Smooth muscle cell of the brain vasculature (primary cell): Measurements from ENCODE around the gene PXK.

Experiments used
- DNase-seq: peaks from one replicate; pipeline ENCODE4 v3.0.0-alpha.2; 2012; ENCODE audit warnings: low read depth, low spot score

The PXK gene

DNA sequence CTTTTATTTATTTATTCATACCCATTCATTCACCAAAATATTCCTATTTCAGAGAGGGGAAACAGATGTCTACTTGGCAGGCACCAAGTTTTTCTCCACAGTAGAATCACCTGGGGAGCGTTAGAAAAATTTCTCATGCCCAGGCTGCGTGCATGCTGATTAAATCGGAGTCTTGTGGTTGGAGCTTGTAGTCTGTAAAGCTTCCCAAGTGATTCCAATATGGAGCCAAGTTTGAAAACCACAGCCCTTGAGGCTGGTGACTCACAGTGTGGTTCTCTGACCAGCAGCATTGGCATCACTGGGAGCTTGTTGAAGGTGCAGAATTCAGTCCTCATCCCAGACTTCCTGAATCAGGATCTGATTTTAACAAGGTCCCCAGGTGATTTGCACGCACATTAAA lies 51.2 kb downstream of the PXK start:
- DNase-seq: peak; percentile 90

DNA sequence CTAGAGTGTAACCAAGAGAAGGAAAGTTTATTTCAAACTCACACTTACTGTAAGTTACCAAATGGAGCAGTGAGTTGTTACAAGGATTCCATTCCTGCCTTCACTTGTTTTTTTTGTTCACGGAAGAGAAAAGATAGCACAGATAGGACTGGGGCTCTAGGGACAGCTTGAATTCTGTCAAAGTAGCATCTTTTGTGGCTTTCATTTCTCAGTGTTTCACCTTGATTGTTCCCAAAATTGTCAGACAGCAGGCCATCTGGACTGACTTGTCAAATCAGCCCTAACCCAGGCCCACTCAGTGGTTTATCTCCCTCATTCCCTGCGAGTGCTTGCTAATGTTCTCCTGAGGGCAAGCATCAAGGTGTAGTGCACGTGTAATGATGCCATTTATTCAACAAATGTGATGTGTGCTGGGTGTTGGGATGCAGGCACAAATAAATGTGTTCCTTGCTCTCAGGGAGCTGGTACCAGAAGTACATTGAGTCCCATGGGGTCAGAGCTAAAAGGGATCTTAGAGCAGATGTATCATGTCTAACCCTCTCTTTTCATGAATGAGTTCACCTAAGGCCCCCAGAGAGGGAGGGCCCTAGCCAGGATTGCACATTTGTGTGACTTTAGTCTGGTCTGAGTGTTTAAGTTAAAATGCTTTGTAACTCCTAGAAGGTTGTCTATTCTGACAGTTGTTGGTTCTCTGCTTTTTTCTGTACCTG lies 51.8 kb downstream of the PXK start:
- DNase-seq: no peak

DNA sequence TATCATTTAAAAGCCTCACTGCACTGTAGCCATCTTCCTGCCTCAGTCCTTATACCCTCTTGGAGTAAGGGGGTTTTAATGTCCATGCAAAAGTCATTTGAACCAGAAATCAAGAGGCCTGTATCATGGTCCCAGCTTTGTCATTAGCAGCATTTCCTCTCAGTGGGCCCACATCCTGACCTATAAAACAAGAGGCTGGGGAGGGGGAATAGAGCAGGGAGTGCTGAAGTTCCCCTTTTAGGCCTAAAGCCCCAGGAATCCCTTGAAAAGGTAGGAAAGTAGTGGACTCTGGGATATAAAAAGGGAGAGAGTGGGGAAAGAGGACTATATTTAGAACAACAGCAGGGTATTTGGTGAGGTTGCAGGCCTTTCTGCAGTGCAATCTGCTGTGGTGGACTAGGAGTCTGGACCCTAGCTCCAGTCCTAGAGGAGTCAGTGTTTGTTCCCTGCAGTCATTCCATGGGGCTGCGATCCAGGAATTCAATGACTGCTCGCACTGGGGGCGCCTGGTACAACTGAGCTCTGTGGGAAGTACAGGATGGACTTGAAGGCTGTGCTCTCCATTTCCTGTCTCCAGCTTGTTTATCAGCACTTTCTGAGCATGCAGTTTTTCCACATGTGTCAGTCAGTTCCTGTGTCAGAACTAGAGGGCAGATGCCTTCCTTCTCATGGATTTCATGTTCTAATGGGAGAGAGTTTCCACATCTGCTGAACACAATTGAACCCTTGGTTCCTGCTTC lies 54.1 kb downstream of the PXK start:
- peak; percentile 67 for DNase-seq

DNA sequence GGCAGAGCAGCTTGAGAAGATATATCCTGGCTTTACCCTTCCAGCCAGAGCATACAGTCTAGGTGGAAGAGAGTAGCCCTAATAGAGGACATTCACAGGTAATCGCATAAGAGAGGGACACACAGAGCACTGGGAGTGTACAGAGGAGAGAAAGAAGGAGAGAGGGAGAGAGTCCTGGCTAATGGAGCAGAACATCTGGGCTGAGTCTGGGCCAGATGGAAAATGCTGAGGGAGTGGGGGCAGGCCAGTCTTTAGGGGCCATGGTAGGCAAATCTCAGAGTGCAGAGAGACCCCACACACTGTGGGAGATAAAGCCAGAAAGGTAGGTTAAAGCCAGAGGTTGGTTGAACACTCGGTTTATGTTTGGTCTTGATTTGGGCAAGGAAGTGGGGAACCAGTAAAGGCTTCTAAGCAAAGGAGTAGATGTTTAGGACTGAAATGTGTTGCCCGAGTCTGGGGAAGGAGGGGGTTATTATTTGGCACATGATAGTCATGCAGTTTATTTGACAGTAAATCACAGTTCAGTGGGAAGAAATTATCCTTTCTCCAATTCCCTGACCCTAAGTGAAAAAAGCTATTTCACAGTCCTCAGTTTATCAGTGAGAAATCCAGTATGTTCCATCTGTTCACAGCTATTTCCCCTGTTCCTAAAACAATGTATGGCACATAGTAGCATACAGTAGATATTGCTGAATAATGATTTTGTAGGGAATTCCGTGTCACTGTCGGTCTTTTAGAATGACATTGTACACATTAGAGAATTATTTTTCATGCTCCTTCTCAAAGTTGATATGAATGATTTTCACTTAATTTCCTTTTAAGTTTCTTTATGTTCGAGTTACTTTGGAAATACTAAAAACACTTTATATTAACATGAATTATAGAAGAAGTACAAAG lies 55.2 kb downstream of the PXK start:
- DNase-seq: no peak

DNA sequence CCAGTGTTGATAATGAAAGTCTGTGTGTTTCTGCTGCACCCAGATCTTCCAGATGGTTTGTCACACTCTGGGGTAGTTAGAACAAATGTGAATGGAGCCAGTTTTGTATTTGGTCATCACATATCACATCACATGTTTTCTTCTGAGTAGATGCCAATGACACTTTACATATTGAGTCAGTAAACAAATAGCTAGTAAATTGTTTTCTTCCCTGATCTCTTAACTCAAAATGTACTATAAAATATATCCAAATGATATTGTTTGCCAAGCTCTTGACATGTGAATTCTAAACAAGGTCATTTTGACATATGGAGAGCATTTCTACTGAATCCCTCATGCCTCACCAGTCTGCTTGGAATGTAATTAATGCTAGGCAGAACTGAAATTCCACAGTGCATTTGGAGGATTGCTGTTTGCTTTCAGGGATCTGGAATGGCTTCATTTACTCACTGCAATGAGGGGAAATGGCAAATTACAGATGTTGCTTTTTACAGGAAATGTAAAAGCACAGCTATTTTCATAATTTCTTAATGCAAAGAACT lies 55.9 kb downstream of the PXK start:
- DNase-seq: no peak

DNA sequence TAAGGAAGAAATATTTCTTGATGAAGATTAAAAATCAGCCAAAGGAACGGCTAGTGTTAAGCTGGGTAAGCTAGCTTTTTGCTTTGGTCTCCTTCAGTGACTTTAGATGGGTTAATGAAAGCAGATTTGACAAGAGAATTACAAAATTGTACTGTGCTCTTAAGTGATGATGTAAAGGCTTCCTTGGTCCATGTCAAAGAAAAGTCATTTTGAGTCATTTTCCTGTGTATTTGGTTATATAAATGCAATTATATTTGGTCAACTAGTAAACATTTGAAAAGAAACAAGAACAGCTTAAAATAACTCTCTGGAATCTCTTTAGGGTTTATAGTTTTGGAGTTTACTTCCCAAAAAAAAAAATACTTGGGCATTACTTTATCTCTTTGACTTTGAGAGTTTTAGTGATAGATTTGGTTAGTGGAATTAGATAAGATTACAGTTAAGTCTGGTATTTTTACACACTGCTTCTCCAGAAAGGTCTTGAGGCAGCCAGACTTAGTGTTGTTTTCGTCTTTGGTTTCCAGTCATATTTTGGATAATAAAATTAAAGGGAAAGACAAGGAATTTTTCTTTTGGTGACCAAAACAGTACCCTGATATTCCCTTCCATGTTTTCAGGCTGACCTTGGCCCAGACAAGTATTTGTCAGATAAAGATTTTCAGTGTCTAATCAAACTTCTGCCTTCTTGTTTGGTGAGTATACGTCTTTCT lies 58.6 kb downstream of the PXK start:
- DNase-seq: no peak

DNA sequence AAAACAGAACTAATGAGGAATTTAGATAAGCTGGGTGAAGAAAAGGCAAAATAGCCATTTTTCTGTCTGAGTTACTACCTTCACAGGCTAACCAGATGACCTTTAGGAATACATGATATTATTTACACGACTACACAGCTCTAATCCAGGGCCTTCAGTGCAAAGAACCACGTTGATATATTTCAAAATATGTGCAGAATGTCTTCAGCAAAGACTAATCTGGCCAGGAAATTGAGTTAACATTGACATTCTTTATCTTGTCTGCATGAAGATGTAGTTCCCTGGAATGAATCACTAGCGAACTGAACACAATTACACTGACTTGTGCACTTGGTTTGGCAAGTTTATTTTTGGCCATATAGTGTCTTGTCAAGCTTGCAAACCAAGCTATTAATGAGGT lies 59.5 kb downstream of the PXK start:
- DNase-seq: no peak

DNA sequence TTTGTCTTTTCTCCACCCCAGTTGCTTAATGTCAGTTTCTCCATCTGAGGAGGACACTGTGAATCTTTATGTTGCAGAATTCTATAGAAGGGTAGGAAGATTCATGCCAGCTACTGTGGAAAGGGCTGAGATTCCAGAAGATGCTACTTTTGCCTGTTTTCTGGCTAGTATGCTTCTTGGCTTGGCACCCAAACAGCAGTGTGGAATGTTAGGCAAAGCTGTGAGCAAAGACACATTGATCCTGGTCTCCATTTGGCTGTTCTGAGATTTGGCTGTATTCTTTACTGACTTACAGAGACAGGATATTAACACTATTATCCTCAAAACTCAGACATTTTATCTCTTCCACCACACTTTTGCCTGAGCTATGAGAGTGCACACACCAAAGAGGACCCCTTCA lies 61.6 kb downstream of the PXK start:
- no peak for DNase-seq

DNA sequence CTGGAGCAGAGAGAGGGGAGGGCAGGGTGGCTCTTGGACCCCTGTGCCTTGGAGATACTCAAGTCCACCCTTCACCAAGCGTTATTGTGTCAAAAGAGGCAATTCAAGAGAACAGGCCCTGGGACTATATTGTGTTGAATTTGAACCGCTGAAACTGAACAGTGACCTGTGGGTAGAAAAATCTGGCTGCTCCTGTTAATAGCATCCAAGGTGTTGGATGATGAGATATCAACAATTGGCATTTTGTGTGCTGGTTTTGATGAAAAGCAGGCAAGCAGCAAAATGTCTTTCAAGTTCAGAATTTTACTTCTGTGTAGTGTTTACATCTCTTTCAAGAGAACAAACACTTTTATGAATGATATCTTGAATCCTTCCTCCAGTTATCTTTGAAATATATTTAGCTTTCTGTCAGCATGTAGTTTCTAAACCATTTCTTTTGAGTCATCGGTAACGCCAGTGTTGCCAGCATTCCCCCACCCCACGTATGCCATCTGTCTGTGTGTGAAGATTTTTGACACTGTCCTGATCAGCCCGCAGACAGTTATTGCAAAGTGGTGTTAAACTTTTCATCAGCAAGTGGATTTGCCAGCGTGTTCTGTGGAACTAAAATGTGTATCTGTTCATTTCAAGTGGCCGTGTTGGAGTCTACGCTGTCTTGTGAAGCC lies 66.1 kb downstream of the PXK start:
- DNase-seq: no peak

DNA sequence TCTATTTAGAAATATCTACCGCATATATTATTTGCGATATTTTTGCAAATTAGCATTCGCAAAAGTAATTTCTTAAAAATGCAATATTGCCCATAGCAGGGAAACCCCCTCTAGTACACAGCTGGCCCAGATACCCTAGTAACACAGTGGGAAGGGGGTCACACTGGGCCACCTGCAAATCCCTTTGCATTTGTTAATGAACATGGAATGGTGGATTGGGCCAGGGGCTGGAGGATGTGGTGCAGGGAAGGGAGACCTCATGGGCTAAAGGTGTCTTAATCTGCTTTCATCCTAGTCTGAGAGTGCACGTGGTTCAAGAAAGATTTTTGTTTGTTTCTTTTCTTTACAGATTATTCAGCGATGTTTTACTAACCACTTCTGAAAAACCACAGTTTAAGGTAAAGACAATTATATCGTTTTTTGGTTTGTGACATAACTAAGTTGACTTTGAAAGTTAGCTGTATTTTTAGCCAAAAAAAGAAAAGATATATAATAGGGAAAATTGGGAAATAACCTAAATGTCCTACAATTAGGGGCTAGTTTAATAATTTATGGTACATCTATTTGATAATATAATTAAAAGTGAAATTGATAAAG lies 70.9 kb downstream of the PXK start:
- no peak for DNase-seq

DNA sequence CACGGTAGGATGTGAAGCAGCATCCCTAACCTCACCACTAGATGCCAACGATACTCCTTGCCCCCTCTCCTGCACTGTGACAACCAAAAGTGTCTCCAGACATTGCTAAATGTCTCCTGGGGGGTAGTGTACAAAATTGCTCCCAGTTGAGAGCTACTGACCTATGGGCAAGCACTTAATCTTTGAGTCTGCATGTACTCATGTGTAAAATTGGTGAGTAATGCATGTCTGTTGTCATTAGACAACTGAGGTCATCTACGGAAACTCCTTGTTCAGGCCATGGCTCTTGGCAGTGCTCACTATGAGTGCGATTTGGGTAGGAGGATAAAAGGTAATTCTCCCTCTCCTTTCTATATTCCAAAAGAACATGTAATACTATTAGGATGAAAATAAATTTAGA lies 71.7 kb downstream of the PXK start:
- DNase-seq: no peak

DNA sequence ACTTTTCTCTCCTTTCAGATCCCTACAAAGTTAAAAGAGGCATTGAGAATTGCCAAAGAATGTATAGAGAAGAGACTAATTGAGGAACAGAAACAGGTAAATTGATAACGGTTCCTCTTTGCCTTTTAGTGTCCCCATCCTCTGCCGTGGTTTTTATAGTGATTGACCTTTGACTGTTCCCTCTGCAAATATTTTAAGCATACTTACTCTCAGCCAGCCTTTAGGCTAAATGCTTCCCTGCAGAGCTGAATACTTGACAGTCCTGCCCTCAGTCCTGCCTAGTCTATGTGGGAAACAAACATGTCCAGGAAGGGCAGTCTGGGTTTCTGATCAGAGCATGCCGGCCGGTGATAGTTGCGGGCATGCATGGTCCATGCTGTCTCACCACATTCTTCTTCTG lies 76.2 kb downstream of the PXK start:
- DNase-seq: no peak

DNA sequence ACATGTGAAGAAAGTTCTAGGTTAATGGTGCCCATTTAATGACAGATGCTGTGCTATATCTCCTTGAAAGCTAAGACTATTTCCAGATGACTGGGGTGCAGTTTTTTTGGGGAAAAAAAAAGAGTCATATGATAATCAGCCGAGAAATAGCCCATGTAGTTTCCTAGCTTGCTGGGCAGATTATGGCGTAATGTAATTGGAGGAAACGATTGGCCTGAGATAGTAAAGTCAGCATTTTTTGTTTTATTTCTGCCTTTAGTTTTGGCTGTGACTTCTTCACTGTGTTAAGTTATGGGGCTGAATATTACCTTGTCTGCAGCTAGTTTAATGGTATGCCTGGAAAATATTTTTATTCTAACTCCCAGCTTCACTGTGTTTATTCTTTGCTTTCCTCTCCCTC lies 77.0 kb downstream of the PXK start:
- DNase-seq: no peak

DNA sequence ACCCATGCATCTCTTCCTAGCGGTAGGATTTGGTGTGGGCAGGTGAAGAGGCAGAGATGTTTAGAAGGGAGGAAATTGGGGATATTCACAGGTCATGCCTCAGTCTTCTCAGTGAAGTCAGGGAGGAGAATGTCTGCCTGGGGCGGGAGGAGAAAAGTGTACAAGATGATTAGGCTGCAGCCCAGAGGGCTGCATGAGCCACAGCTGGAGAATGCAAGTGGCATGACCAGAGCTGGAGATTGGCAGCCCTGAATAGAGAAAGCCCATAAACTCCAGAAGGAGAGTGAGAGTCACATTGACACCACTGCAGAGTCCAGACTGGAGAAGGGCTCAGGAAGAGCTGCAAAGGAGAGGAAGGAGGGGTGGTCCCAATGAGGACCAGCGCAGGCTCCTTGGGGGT lies 78.3 kb downstream of the PXK start:
- DNase-seq: no peak

DNA sequence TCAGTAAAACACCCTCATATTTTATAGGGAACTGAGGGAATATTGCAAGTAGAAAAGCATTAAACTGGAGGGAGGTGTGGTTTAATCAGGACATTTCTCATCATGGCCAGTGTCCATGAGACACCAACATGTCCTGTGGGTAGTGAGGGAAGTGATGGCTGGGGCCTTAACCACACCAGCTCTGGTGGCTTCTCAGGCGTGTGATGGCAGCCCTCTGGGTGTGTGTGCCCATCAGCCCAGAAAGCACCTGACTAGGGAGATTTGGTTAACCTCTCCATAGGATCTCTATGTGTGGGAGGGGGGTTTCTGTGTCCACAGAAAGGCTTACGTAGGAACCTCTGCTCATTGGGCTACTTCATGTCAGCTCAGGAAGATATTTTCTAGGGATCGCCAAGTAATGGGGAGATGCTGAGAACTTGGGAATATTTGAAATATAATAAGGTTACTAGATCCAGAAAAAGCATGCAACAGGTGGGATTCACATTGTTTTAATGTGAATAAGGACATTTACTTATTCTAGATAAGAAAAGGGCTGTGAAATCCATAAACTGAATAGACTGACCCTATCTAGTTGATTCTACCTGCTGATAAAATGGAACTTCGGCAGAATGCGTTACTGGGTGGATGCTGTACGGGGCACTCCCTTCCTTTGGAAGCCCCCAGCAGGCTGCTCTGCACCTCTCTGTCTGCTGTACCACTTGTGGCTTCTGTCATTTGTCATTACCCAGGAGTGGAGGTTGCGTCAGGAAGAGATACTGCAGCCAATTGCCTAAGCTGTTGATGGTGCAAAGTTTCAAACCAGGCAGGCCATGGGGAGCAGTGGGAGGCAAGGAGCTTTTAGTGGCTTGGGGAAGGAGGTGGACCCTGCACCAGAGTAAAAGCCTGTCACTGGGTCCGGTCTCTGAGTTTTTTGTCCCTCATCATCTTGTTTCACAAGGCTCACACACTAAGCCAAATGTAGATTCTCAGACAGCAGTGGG lies 79.4 kb downstream of the PXK start:
- no peak for DNase-seq

DNA sequence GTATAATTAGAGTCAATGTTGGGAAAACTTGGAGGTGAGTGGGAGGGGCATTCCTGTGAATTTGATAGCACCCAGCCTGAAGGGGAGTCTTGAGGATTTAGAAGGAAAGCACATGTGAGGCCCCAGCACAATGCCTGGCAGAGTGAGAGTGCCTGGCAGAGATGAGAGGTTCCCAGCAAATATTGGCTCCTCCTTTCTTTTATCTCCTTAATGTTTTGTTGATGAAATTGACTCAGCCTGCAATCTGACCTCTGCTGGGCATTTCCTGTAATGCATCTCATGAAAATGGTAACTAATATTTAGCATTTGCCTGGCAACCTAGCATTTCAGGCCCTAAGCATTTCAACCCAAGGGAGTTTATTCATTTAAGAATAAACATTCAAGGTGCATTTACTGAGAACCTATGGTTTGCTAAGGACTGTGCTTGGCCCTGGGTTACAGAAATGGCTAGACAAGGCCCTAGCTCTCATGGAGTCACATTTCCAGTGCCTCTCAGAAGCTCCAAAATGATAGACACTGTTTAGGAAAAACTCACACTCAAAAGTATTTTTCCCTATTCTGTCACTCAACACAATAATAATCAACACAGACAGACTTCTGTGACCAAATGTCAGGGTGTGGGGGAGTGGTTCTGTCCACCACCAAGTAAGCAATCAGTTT lies 82.0 kb downstream of the PXK start:
- peak; percentile 40 for DNase-seq

DNA sequence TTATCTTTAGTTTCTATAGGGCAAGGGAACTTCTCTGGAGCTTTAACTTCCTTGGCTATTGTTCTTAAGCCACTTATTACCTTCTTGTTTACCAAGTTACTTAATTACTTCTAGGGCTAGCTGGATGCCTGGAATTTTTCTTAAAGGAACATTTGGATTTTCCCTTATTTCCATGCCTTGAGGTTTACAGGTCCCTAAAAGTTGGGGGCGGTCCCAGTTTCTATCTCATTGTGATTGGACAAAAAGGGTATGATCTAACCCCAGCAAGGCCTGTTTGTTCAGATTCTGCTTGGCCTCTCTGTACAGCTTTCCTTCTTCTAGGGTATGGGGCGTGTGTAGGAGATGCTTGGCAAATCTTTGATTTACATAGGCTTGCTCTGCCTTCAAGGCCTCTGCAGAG lies 83.5 kb downstream of the PXK start:
- DNase-seq: no peak

DNA sequence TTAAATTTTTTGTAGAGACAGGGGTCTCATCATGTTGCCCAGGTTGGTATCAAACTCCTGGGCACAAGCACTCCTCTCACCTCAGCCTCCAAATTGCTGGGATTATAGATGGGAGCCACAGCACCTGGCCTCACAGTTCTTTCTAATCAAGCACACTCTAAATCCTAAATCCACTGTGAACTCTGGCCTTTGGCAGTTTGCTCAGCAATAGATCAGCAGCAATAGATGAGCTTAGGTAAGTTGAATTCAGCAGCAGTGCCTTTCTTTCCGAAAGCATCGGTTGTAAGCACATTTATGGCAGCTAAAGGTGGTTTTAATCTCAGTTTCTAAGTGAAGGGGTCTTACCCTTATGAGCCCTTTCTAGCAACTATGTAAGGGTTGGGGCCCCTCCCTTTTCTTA lies 84.4 kb downstream of the PXK start:
- no peak for DNase-seq

DNA sequence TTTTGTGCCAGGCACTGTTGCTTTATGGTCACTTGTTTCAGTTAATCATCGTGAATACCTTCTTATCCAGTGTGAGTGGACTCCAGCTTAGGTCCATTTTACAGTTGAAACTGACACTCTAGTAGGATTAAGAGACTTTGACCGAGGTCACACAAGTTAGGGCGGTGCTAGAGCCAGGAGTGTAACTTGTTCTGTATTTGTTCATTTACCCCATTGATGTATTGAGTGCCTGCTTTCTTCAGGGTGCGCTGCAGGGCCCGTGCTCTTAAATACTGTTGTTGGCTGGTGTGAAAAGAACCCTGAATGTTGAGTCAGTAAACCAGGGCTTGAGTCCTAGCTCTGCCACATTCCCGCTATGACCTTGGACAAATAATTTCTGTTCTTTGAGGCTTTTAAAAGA lies 85.5 kb downstream of the PXK start:
- no peak for DNase-seq
